GM18499 (cell line): ENCODE data around the gene ATG13.

ENCODE experiments used
- ATAC-seq: cut with Tn5 transposase; IDR thresholded peaks from one replicate; pipeline ENCODE4 v1.9.1; 2021; ENCODE audit warnings: moderate number of reproducible peaks; ENCODE audit not compliant: insufficient read depth, unreplicated experiment

ATG13 gene

GRCh38 chr11:46603704-46604308, 13.5 kb upstream of the ATG13 start:
- no peak for ATAC-seq

GRCh38 chr11:46604796-46605195, 12.6 kb upstream of the ATG13 start:
- ATAC-seq = no peak

- no peak for ATAC-seq
These were observed 9.8 kb upstream of the ATG13 start for GRCh38 chr11:46607516-46607915.

GRCh38 chr11:46609386-46609785, 8.0 kb upstream of the ATG13 start:
- ATAC-seq = no peak

- no peak for ATAC-seq
These were observed 5.6 kb upstream of the ATG13 start for GRCh38 chr11:46611526-46612304.

GRCh38 chr11:46612326-46612725, 5.0 kb upstream of the ATG13 start:
- ATAC-seq = no peak

GRCh38 chr11:46615756-46616155, 1.6 kb upstream of the ATG13 start:
- ATAC-seq = no peak

GRCh38 chr11:46616551-46617133, 711 bp upstream of the ATG13 start:
- no peak for ATAC-seq

- ATAC-seq = no peak
These were observed 590 bp downstream of the ATG13 start for GRCh38 chr11:46617972-46618314.

GRCh38 chr11:46618837-46619236, 1.5 kb downstream of the ATG13 start:
- ATAC-seq = no peak

- no peak for ATAC-seq
These were observed 8.1 kb downstream of the ATG13 start for GRCh38 chr11:46625406-46625805.

GRCh38 chr11:46628961-46629360, 11.6 kb downstream of the ATG13 start:
- no peak for ATAC-seq

GRCh38 chr11:46630237-46630636, 12.9 kb downstream of the ATG13 start:
- no peak for ATAC-seq

- ATAC-seq = no peak
These were observed 14.3 kb downstream of the ATG13 start for GRCh38 chr11:46631676-46632075.

GRCh38 chr11:46632502-46632901, 15.1 kb downstream of the ATG13 start:
- ATAC-seq = no peak

GRCh38 chr11:46633291-46634217, 16.2 kb downstream of the ATG13 start:
- ATAC-seq = no peak

- ATAC-seq = no peak
These were observed 18.3 kb downstream of the ATG13 start for GRCh38 chr11:46635557-46636139.

GRCh38 chr11:46637546-46637945, 20.2 kb downstream of the ATG13 start:
- no peak for ATAC-seq

GRCh38 chr11:46639197-46639839, 22.0 kb downstream of the ATG13 start:
- ATAC-seq = no peak
